ENCODE results near the gene PPFIBP1.
"Not testable (repeated sequence)": the region's sequence is repeated elsewhere in the genome, so short reads cannot be mapped to it uniquely, and the experiment has no call there.

Gene PPFIBP1

DNA sequence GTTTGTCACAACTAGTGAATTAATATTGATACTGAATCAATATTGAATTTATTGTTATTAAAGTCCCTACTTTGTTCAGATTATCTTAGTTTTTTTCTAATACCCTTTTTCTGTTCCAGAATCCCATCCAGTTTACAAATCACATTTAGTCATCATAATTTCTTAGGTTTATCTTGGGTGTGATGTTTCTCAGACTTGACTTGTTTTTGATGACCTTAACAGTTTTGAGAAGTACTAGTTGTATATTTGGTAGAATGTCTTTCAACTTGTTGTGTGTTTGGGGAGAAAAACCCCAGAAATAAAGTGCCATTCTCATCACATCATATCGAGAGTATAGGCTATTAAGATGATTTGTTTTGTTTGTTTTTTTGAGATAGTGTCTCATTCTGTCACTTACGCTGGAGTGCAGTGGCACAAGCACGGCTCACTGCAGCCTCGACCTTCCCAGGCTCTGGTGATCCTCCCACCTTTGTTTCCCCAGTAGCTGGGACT is 206.1 kb downstream of the PPFIBP1 start:
- DNase-seq: no peak

- DNase-seq: no peak
Observed at GRCh38 chr12:27732281-27732680, 208.3 kb downstream of the PPFIBP1 start.

GRCh38 chr12:27733052-27733656 is 209.1 kb downstream of the PPFIBP1 start:
- DNase-seq: no peak

- no peak for DNase-seq
Observed at GRCh38 chr12:27733791-27734190, 209.8 kb downstream of the PPFIBP1 start.

DNA sequence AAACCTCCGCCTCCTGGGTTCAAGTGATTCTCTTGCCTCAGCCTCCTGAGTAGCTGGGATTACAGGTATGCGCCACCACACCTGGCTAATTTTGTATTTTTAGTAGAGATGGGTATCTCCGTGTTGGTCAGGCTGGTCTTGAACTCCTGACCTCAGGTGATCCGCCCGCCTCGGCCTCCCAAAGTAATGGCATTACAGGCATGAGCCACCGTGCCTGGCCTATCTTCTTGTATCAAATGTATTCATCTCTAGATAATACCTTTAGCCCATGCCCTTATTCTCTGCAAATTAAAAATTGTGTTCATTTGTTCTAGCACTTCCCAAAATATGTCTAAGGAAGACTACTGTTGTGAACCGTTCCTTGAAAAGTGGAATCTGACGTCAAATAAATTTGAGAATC is 210.3 kb downstream of the PPFIBP1 start:
- DNase-seq: not testable (repeated sequence)

- no peak for DNase-seq
Observed at GRCh38 chr12:27743601-27744000, 219.6 kb downstream of the PPFIBP1 start.

Data from NCI-H2029 (cell line).